ENCODE measurements around the gene SAE1. TPM values are rescaled to one million over a fixed set of nuclear protein-coding genes. Genes with fewer than 3 reads are reported as not detected.

The SAE1 gene
- total RNA-seq, 1 experiment from 2014 or later: 314 TPM

GRCh38 chr19:47215581-47215980, 84.9 kb downstream of the SAE1 start:
- DNase-seq (ENCODE audit: low spot score): no peak
- ChIA-PET POLR2A (ENCODE audit: low non-redundant PET) (no interaction called here), CTCF (no interaction called here)
- Histone ChIP-seq H3K4me3 (ENCODE audit: low read depth, low read length, poor library complexity, severe bottlenecking) (no peak overlapping the region), H3K36me3 (ENCODE audit: insufficient read depth, low read length, poor library complexity, severe bottlenecking) (peaks cover 8% of the 10 kb centered on the region), H3K9me3 (ENCODE audit: low read depth, low read length, poor library complexity, severe bottlenecking) (no peaks in the 10 kb centered on the region), H3K4me1 (ENCODE audit: insufficient read depth, low read length, poor library complexity, severe bottlenecking) (no peaks in the 10 kb centered on the region), H3K27me3 (replicated peaks; ENCODE audit: insufficient read depth, low read depth, low read length, poor library complexity) (no peaks in the 10 kb centered on the region), H3K27ac (ENCODE audit: low read depth, low read length, poor library complexity, severe bottlenecking) (no peak overlapping the region)
- TF ChIP-seq CTCF (conservative IDR thresholded peaks at IDR 0.05; ENCODE audit: low read depth, low read length) (no peak), EZH2 (IDR thresholded peaks at IDR 0.05; ENCODE audit: borderline replicate concordance, low read depth, low read length, poor library complexity, severe bottlenecking) (no peak)
- intact Hi-C loops (cut with micrococcal nuclease; ENCODE audit: unreplicated experiment): no loop called here
- BruUV-seq (replicated peaks): no TSS peak

DNA sequence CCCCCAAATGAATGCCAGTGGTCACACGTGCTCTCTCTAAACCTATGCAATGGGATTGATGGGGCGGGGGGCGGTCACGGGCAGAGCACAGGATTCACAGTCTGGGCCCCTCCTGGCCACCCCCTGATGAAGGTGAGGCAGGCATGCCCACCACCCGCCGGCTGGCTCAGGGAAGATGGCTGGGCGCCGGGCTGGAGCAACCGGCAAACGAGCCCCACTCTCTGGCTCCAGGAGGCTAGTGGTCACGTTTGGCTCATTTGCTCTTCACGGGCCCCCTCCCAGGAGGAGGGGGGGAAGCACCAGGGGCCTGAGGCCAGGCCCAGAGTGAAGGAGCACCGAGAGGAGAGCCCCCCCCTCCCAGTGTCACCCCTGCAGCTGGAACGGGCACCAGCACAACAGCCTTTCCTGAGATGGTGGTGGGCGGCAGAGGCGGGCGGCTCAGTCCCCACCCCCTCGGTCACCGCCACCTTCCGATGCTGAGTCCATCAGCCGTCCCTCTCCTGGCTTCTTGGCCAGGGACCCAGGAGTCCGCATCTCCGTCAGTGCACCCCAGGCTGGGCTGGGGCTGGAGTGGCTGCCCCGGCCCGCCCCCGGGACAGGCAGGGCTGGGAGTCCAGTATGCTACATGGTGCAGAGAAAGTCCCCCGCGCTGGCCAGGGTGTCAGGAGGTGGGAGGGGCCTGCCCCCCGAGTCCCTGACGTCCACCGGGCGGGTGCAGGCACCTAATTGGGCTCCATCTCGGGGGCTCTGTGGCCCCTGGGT, 90.6 kb downstream of the SAE1 start:
- intact Hi-C loops (cut with micrococcal nuclease; ENCODE audit: unreplicated experiment): no loop called here
- H3K9me3 ChIP-seq (ENCODE audit: low read depth, low read length, poor library complexity, severe bottlenecking): no peaks in the 10 kb centered on the region
- POLR2A ChIA-PET (ENCODE audit: low non-redundant PET): no interaction called here
- H3K27ac ChIP-seq (ENCODE audit: low read depth, low read length, poor library complexity, severe bottlenecking): no peak overlapping the region
- no TSS peak for BruUV-seq (replicated peaks)
- no peaks in the 10 kb centered on the region for H3K27me3 ChIP-seq (replicated peaks; ENCODE audit: insufficient read depth, low read depth, low read length, poor library complexity)
- no peak overlapping the region for H3K4me3 ChIP-seq (ENCODE audit: low read depth, low read length, poor library complexity, severe bottlenecking)
- DNase-seq (ENCODE audit: low spot score): no peak
- H3K36me3 ChIP-seq (ENCODE audit: insufficient read depth, low read length, poor library complexity, severe bottlenecking): no peaks in the 10 kb centered on the region
- CTCF ChIA-PET: no interaction called here
- TF ChIP-seq CTCF (conservative IDR thresholded peaks at IDR 0.05; ENCODE audit: low read depth, low read length): no peak
- H3K4me1 ChIP-seq (ENCODE audit: insufficient read depth, low read length, poor library complexity, severe bottlenecking): peaks cover 6% of the 10 kb centered on the region

DNA sequence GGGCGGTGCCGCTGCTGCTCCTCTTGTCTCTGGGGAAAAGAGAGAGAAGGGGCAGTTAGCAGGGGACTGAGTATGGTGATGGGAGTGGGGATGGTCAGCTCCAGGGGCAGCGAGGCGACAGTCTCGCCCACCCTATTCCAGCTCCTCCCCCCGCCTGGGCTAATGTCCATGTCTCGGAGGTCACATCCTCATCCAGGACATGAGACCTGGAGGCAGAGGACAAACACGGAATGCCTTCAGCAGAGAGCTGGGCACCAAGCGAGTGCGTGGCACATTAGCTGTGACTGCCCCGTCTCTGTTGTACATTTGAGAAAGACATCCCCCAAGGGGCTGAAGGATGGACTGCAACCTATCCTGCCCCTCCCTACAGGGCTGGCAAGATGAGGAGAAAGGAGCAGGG, 91.3 kb downstream of the SAE1 start:
- Histone ChIP-seq H3K36me3 (ENCODE audit: insufficient read depth, low read length, poor library complexity, severe bottlenecking) (no peaks in the 10 kb centered on the region), H3K4me1 (ENCODE audit: insufficient read depth, low read length, poor library complexity, severe bottlenecking) (peaks cover 12% of the 10 kb centered on the region), H3K27ac (ENCODE audit: low read depth, low read length, poor library complexity, severe bottlenecking) (no peak overlapping the region), H3K27me3 (replicated peaks; ENCODE audit: insufficient read depth, low read depth, low read length, poor library complexity) (no peaks in the 10 kb centered on the region), H3K4me3 (ENCODE audit: low read depth, low read length, poor library complexity, severe bottlenecking) (no peak overlapping the region), H3K9me3 (ENCODE audit: low read depth, low read length, poor library complexity, severe bottlenecking) (no peaks in the 10 kb centered on the region)
- TF ChIP-seq CTCF (conservative IDR thresholded peaks at IDR 0.05; ENCODE audit: low read depth, low read length) (no peak), EZH2 (IDR thresholded peaks at IDR 0.05; ENCODE audit: borderline replicate concordance, low read depth, low read length, poor library complexity, severe bottlenecking) (no peak)
- no TSS peak for BruUV-seq (replicated peaks)
- intact Hi-C loops (cut with micrococcal nuclease; ENCODE audit: unreplicated experiment): no loop called here
- DNase-seq (ENCODE audit: low spot score): no peak
- CTCF ChIA-PET: no interaction called here
- POLR2A ChIA-PET (ENCODE audit: low non-redundant PET): no interaction called here
